Effector CD8-positive, alpha-beta T cell (primary cell): ENCODE data around the gene BPI.
"Not testable (repeated sequence)": the region's sequence is repeated elsewhere in the genome, so short reads cannot be mapped to it uniquely, and the experiment has no call there.

Source experiments
- DNase-seq: peaks from one replicate; lab custom pipeline; 2025; lab: John Stamatoyannopoulos, UW
- total RNA-seq, 4 experiments: gene quantifications; one replicate each; lab custom pipeline; 2026; lab: John Stamatoyannopoulos, UW

Gene BPI
- total RNA-seq: 0 reads per million in 4 experiments

- no peak for DNase-seq
Observed at GRCh38 chr20:38303908-38304379, at the start of gene BPI. Gene BPI, plus strand, starts transcription at chr20:38304156. Its CDS starts 68 bp downstream, at chr20:38304224.

DNA sequence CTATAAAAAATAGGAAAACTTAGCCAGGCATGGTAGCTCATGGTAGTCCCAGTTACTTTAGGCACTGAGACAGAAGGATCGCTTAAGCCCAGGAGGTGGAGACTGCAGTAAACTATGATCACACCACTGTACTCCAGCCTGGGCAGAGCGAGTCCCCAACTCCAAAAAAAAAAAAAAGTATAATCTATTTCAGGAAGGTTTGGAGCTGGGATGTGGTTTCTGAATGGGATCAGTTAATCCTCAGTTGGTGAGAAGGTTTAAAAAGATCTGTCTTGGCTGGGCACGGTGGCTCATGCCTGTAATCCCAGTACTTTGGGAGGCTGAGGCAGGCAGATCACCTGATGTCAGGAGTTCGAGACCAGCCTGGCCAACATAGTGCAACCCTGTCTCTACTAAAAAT, 49.3 kb upstream of the BPI start:
- DNase-seq: not testable (repeated sequence)

GRCh38 chr20:38255393-38255792, 48.6 kb upstream of the BPI start:
- DNase-seq: no peak

DNA sequence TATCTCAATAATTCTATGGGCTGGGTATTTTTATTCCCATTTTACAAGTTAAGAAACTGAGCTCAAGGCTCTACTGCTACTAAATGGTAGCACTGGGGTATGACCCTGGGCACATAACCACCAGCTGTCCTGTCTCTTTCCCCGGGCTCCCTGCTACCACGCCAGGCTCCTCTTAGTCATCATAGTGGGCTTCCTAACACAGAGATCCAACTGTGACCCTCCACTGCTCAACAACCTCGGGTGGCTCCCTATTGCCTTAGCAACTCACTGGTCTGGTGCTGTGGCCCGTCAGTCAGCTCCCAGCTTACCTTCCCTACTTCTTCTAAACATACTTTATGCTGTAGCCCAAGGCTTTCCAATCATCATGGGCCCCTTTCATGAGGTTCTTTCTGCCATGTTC, 47.9 kb upstream of the BPI start:
- DNase-seq: no peak

DNA sequence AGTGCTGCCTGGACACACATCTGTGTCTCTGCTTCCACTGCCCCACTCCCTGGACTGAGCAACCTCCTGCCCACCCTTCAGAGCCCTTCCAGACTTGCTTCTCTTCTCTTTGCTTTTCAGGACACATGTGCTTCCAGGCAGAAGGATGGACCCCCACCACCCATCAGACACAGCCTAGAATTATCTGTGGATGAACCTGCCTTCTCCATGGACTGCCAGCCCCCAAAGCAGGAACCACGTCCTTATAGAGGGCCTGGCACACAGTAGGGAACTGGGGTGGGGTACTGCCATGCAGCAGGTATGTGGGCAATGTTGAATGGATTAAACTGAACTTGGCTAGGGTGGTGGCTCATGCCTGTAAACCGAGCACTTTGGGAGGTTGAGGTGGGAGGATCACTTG, 47.0 kb upstream of the BPI start:
- no peak for DNase-seq

- DNase-seq: no peak
Observed at GRCh38 chr20:38258545-38259215, 45.3 kb upstream of the BPI start.

- no peak for DNase-seq
Observed at GRCh38 chr20:38260025-38260377, 44.0 kb upstream of the BPI start.

DNA sequence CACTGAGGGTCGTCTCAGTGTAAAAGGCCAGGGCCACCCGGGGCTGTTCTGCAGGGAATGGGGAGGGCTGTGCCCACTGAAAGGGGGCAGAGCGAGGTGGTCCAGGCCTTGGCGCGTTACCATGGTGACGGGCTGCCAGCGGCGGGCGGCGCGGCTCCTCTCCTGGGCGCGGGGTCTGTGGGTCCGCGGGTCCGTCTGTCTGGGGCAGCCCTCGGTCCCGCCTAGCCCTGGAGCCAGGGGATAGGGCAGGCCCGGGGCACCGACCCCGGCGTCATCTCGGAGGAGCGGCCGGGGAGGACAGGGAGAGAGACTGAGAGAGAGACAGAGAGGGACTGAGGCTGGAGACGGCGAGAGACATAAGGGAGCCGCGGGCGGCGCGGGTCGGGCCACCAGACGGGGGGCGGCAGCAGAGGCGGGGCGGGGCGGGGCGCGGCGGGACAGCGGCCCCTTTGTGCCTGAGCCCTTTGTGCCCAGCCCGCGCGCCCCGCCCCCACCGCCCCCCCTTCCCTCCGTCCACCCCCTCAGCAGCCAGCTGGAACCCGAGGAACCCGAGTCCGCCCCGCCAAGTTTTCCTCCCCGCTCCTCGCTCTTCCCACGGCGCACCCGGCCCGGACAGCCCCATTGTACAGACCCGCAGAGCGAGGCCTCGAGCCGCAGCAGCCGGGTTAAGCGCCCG, 43.4 kb upstream of the BPI start, which contains the start of gene KIAA1755:
Gene KIAA1755 (minus strand): TSS at position 358 of the 676 bp plus-strand sequence. CDS start 235 bp downstream, at position 123.
- no peak for DNase-seq

DNA sequence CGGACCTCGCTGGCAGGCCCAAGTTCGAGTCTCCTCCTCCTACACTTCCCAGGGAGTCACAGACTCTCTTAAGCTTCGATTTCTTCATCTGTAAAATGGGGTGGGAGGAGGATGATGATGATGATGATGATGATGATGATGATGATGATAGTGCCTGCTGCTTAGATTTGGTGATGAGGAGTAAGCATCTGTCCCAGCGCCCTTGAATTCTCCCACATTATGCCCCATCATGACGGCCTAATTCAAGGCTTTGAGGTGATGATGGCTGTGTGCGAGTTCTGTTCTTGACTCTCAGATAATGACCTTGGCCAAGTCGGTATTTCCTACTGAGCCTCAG, 42.9 kb upstream of the BPI start:
- DNase-seq: no peak

DNA sequence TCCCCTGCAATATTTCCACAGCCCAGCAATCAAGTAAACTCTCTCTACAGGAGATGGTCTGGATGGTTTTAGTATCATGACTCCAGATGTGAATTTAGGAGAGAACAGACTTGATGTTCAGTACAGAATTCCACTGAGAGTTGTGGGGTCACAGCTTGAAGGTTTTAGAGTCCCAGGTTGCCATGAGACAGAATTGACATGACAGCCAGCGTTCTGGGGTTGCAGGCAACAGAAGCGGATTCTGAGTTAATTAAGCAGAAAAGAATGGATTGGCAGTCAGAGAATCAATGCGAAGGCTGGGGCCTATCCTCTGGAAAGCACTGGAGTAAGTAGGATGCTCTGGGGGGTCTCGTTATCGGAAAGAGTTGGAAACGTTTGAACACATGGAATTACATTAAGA, 41.0 kb upstream of the BPI start:
- DNase-seq: no peak

GRCh38 chr20:38266426-38266825, 37.5 kb upstream of the BPI start:
- no peak for DNase-seq

- no peak for DNase-seq
Observed at GRCh38 chr20:38267296-38267695, 36.7 kb upstream of the BPI start.

DNA sequence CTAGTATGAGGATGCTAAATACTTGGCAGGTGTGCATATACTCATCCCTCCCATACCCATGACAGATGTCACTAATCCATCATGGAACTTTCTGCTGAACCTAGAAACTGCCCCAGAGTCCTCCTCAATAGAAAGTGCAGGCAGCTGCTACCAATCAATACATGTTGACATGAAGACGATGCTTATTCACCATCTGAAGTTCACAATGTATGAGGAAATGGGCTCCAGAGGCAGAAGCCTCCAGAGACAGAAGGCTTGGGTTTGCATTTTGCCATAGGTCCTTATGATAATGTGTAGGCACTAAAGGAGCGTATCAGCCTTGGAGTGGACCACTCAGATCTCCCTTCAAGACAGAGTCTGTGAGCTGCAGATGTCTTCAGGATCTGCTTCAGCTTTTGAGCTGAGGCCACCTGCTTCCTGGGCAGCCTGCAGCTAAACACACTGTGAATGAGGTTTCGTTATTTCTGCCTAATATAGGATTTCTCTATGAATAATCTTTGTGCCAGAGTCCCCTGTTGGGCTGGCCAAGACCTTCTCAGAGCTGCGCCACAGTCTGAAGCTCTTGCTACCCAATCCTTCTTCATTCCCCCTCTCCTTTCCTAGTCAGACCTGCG, 35.9 kb upstream of the BPI start:
- no peak for DNase-seq

DNA sequence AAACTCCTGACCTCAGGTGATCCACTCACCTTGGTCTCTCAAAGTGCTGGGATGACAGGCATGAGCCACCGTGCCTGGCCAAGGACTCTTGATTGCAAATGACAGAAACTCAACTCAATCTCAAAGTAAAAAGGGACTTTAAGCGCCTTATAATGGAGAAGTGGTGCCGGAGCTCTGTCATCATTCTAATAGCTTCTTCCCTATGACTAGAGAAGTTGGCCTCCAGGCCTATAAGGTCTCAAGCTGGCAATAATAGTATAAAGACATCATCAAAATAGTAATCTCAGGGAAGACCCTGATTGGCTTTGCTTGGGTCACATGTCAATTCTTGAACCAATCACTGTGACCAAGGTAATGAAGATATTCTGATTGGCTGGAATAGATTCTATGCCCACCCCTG, 34.9 kb upstream of the BPI start:
- no peak for DNase-seq

DNA sequence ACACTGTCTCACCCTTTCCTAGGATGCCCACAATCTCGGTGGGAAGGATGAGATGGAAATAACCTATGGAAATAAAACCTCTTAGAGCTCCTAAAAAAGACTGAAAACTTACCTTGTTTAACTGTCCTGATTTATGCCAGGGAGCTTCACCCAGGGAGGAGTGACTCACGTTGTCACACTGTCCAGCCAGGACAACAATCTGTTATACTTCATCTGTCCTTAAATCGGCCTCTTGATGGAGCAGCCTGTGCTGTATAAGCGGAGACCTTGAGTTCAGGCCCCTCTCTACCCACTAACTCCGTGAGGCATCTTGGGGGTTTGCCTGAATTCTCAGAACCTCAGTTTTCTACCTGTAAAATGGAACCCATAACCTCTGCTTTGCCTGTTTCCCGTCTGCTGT, 34.2 kb upstream of the BPI start:
- no peak for DNase-seq

- DNase-seq: no peak
Observed at GRCh38 chr20:38270869-38271605, 32.9 kb upstream of the BPI start.

GRCh38 chr20:38271608-38272120, 32.3 kb upstream of the BPI start:
- no peak for DNase-seq

DNA sequence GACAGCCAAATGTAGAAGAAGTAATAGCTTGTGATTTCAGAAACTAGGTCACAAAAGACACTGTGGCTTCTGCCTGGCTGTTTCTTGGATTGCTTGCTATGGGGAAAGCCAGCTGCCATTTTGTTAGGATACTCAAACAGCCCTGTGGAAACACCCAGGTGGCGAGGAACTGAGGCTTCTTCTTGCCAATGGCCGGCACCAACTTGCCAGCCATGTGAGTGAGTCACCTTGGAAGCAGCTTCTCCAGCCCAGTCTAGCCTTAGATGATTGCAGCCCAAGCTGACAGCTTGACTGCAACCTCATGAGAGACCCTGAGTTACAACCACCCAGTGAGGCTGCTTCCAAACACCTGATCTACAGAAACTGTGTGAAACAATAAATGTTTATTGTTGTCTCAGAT, 31.6 kb upstream of the BPI start:
- no peak for DNase-seq

DNA sequence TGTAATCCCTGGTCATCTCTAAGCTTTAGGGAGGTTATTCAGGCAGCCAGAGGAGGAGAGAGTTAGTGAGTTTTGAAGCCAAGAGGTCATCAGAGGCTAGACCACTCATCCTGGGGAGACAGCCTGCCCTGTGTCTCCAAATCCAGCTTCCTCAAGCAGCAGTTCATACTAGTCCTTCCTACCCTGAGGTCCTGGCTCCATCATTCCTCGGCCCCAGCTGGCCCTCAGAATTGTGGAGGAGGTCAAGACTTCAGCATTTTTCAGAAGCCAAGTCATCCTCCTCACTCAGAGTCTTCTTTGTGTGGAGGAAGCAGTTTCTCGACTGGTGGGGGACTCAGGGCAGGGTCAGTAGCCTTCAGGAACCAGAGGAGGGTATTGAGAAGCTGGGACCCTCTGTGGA, 31.0 kb upstream of the BPI start:
- no peak for DNase-seq

- DNase-seq: no peak
Observed at GRCh38 chr20:38275815-38276550, 28.0 kb upstream of the BPI start.

- no peak for DNase-seq
Observed at GRCh38 chr20:38277285-38277684, 26.7 kb upstream of the BPI start.

GRCh38 chr20:38277691-38278090, 26.3 kb upstream of the BPI start:
- no peak for DNase-seq
